ENCODE measurements around the gene ARAP3.

GRCh38 chr5:141711687-141712086 lies 29.7 kb upstream of the ARAP3 start:
- no peak for TF ChIP-seq CTCF (IDR thresholded peaks at IDR 0.05)
- no peak for TF ChIP-seq POLR2A (IDR thresholded peaks at IDR 0.05)

Measured in testis (tissue), 2 donors.